Prostate gland (tissue), 2 donors: ENCODE measurements around the gene MYO1D. TPM values are rescaled to one million over a fixed set of nuclear protein-coding genes. Genes with fewer than 3 reads are reported as not detected.

Source experiments
- DNase-seq: peaks from one replicate; pipeline ENCODE4 v3.0.0-alpha.2; 2019; ENCODE audit warnings: low spot score
- H3K27ac ChIP-seq, 2 donors: fragments of 200-600 bp; sonication (generic); 2 replicates each; pipeline ENCODE4 v1.5.1; 2017 to 2019
- H3K27me3 ChIP-seq: fragments of 200-600 bp; sonication (generic); replicated peaks from 2 replicates; pipeline ENCODE4 v1.5.1; 2019; ENCODE audit not compliant: insufficient read depth
- H3K36me3 ChIP-seq, 2 donors: fragments of 200-600 bp; sonication (generic); 1 replicate in 1 of 2; 2 replicates in 1 of 2; pipeline versions ENCODE4 v1.5.1 to v1.8.1; 2017 to 2019
- H3K4me1 ChIP-seq: fragments of 200-600 bp; sonication (generic); replicated peaks from 2 replicates; pipeline ENCODE4 v1.5.1; 2019
- H3K4me3 ChIP-seq, 2 donors: fragments of 200-600 bp; sonication (generic); 2 replicates each; pipeline ENCODE4 v1.5.1; 2017 to 2019
- H3K9me3 ChIP-seq: fragments of 200-600 bp; sonication (generic); 2 replicates; pipeline ENCODE4 v1.5.1; 2017
- POLR2A ChIP-seq: fragments of 450-650 bp; IDR thresholded peaks from one replicate; pipeline ENCODE4 v1.6.1; 2016; ENCODE audit warnings: antibody characterized with exemption, mild to moderate bottlenecking
- POLR2AphosphoS5 ChIP-seq: sonication (generic); formaldehyde crosslinking; IDR thresholded peaks from one replicate; pipeline ENCODE4 v1.6.1; 2017; ENCODE audit warnings: antibody characterized with exemption
- WGBS: methylation state at CpG from one replicate; pipeline ENCODE4 v1.1.5; 2018; 5-methylcytosine and 5-hydroxymethylcytosine counted together
- intact Hi-C: fragments of 100-400 bp; cut with DNase I; formaldehyde crosslinking; loops from one replicate; pipeline ENCODE4 v1.14.2; 2022
- total RNA-seq, 2 donors: library from RNA; depleted of rRNA; stranded (reverse); fragments of >200 nt; gene quantifications; one replicate each; pipeline ENCODE4 v1.1.0, GENCODE V29; 2016
- TF ChIP-seq, protein P1 (sequence below), 4 experiments: fragments of 200-600 bp in 2 of 4; fragments of 450-650 bp in 2 of 4; sonication (generic) in 2 of 4; IDR thresholded peaks; 1 replicate in 3 of 4; 2 replicates in 1 of 4; pipeline ENCODE4 v1.5.1; 2016 to 2019; ENCODE audit warnings: antibody characterized with exemption in 4 of 4, mild to moderate bottlenecking in 2 of 4, moderate library complexity in 2 of 4

Gene MYO1D
- total RNA-seq, 2 donors from 2014 or later: 44.2 to 45.2 TPM

GRCh38 chr17:32513579-32513978, 363.3 kb downstream of the MYO1D start:
- H3K9me3 ChIP-seq: no peaks in the 10 kb centered on the region
- no peaks in the 10 kb centered on the region for H3K36me3 ChIP-seq
- WGBS: 91% methylated on average over 3 of the region's 3 CpGs
- TF ChIP-seq, protein P1, sequence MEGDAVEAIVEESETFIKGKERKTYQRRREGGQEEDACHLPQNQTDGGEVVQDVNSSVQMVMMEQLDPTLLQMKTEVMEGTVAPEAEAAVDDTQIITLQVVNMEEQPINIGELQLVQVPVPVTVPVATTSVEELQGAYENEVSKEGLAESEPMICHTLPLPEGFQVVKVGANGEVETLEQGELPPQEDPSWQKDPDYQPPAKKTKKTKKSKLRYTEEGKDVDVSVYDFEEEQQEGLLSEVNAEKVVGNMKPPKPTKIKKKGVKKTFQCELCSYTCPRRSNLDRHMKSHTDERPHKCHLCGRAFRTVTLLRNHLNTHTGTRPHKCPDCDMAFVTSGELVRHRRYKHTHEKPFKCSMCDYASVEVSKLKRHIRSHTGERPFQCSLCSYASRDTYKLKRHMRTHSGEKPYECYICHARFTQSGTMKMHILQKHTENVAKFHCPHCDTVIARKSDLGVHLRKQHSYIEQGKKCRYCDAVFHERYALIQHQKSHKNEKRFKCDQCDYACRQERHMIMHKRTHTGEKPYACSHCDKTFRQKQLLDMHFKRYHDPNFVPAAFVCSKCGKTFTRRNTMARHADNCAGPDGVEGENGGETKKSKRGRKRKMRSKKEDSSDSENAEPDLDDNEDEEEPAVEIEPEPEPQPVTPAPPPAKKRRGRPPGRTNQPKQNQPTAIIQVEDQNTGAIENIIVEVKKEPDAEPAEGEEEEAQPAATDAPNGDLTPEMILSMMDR (IDR thresholded peaks at IDR 0.05): no peak
- TF ChIP-seq POLR2A: no peak
- TF ChIP-seq POLR2AphosphoS5: no peak
- H3K4me3 ChIP-seq: no peak overlapping the region
- intact Hi-C loops: no loop called here
- no peak for DNase-seq
- no peaks in the 10 kb centered on the region for H3K4me1 ChIP-seq
- no peak overlapping the region for H3K27ac ChIP-seq
- H3K27me3 ChIP-seq: no peaks in the 10 kb centered on the region

GRCh38 chr17:32512328-32512727, 364.6 kb downstream of the MYO1D start:
- 97% methylated on average over 2 of the region's 2 CpGs for WGBS
- TF ChIP-seq POLR2AphosphoS5 (no peak), POLR2A (no peak)
- TF ChIP-seq, protein P1 (IDR thresholded peaks at IDR 0.05): no peak

DNA sequence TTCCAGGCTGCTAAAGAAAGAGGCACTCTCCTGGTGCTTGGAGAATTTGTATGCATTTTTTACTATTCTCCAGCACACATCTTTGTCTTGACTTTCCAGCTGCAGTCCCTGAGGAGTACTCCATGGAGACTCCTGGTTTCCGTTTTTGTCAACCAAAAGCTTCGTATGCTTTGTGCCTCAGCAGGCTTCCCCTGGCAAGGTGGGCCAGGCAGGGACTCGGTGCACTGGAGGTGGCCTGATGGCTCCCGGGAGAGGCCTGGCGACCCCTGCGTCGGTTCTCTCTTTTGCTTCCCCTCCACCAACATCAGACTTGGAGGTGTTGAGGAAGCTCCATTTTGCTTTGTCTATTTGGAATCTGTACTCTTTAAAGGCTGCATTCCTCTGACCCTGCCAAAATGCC, 366.5 kb downstream of the MYO1D start:
- no peak for TF ChIP-seq POLR2A
- no peak for TF ChIP-seq POLR2AphosphoS5
- TF ChIP-seq, protein P1 (IDR thresholded peaks at IDR 0.05): no peak
- Histone ChIP-seq H3K27me3 (no peaks in the 10 kb centered on the region), H3K9me3 (no peaks in the 10 kb centered on the region), H3K4me3 (no peak overlapping the region), H3K27ac (no peak overlapping the region), H3K4me1 (no peaks in the 10 kb centered on the region), H3K36me3 (no peaks in the 10 kb centered on the region)
- DNase-seq: no peak
- WGBS: 90% methylated on average over 7 of the region's 7 CpGs
- intact Hi-C loops: no loop called here

More at GRCh38 chr17:32512328-32512727, 364.6 kb downstream of the MYO1D start:
- H3K4me1 ChIP-seq: no peaks in the 10 kb centered on the region
- H3K27ac ChIP-seq: no peak overlapping the region
- DNase-seq: no peak
- no peaks in the 10 kb centered on the region for H3K36me3 ChIP-seq
- no peaks in the 10 kb centered on the region for H3K27me3 ChIP-seq
- intact Hi-C loops: no loop called here
- no peaks in the 10 kb centered on the region for H3K9me3 ChIP-seq
- H3K4me3 ChIP-seq: no peak overlapping the region

DNA sequence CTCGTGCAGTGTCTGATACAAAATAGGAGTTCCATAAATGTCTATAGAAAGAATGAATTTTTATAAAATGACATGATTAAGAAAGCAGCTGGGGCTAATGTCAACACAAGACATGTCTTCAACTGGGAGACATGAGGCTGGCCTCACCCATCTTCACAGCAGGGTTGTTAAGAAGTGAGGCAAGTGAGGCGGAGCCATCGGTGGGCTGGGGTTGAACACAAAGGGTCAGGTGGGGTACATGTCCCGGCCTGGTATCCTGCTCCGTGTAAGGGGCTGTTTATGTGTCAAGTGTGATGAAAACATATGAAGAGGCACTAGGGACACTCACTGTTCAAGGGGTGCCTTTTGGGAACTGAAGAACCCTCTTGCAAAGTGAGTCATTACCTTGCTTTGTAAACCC, 368.0 kb downstream of the MYO1D start:
- H3K27ac ChIP-seq: no peak overlapping the region
- 90% methylated on average over 5 of the region's 5 CpGs for WGBS
- H3K9me3 ChIP-seq: no peaks in the 10 kb centered on the region
- no peak overlapping the region for H3K4me3 ChIP-seq
- H3K27me3 ChIP-seq: no peaks in the 10 kb centered on the region
- intact Hi-C loops: no loop called here
- TF ChIP-seq, protein P1 (IDR thresholded peaks at IDR 0.05): no peak
- TF ChIP-seq POLR2AphosphoS5 (no peak), POLR2A (no peak)
- no peaks in the 10 kb centered on the region for H3K4me1 ChIP-seq
- no peak for DNase-seq
- no peaks in the 10 kb centered on the region for H3K36me3 ChIP-seq

GRCh38 chr17:32504166-32504990, 372.5 kb downstream of the MYO1D start:
- H3K9me3 ChIP-seq: no peaks in the 10 kb centered on the region
- H3K27ac ChIP-seq: no peak overlapping the region
- TF ChIP-seq POLR2A (no peak), POLR2AphosphoS5 (no peak)
- TF ChIP-seq, protein P1 (IDR thresholded peaks at IDR 0.05): no peak
- no peaks in the 10 kb centered on the region for H3K4me1 ChIP-seq
- WGBS: 85% methylated on average over 18 of the region's 18 CpGs
- no peaks in the 10 kb centered on the region for H3K27me3 ChIP-seq
- no peak for DNase-seq
- no peak overlapping the region for H3K4me3 ChIP-seq
- intact Hi-C loops: no loop called here
- H3K36me3 ChIP-seq: no peaks in the 10 kb centered on the region
